NCI-H526 treated with DMSO at 0.1 percent for 48 hours (cell line): ENCODE measurements around the gene CDH19.

Source experiments
- DNase-seq: peaks from one replicate; lab custom pipeline; 2025; lab: John Stamatoyannopoulos, UW

The CDH19 gene

DNA sequence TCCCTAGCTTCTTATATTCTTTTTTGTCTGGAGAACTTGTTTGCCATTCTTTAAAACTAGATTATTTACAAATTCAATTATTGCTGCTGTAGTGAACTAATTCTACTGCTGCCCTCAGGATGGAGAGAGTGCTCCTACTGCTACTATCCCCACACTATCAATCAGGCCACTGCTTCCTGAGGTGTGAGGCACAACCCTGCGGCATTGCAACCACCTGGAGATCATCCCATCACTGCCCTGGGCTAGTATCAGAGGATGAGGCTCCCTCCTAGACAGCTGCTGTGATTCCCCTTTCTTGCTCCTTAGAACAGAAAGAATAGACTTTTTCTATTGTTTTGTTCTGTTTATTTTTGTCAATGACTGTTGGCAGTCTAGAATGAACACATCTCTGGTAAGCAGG is 146.6 kb downstream of the CDH19 start:
- no peak for DNase-seq
